ENCODE data around the gene LRRC25.

DNA sequence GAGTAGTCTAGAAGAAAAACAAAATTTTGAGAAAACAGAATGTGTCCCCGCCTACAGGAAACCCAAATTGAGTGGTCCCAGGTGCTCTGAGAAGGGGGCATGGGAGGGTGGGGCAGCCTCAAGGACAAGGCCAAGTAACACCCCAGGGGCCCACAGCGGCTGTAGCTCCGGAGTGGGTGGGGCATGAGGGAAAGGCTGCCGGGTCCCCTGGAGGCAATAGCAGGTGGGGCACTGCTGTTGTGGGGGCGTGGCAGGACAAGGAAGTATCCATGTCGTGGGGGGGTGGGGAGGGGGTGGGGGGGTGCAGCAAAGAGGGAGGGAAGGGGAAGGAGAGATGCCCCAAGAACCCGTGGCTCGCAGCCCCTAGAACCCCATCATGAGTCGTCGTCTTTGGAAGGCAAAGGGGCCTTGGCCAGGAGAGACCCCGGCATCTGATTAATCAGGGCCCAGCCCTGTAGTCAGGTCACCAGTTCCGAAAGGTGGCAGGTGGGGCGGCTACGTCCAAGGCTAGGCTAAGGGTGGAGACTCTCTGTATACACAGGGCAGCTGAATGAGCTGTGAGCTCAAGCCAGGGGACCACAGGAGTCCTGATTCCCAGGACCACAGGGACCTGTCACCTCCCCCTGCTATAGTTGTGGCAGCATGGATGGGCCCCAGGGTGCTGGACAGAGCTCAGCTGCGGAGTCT is 48.0 kb upstream of the LRRC25 start:
- TF ChIP-seq, protein P1, sequence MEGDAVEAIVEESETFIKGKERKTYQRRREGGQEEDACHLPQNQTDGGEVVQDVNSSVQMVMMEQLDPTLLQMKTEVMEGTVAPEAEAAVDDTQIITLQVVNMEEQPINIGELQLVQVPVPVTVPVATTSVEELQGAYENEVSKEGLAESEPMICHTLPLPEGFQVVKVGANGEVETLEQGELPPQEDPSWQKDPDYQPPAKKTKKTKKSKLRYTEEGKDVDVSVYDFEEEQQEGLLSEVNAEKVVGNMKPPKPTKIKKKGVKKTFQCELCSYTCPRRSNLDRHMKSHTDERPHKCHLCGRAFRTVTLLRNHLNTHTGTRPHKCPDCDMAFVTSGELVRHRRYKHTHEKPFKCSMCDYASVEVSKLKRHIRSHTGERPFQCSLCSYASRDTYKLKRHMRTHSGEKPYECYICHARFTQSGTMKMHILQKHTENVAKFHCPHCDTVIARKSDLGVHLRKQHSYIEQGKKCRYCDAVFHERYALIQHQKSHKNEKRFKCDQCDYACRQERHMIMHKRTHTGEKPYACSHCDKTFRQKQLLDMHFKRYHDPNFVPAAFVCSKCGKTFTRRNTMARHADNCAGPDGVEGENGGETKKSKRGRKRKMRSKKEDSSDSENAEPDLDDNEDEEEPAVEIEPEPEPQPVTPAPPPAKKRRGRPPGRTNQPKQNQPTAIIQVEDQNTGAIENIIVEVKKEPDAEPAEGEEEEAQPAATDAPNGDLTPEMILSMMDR (IDR thresholded peaks at IDR 0.05), result no peak
- TF ChIP-seq MAX (CRISPR knock-in tag; IDR thresholded peaks at IDR 0.05) (no peak), SP1 (CRISPR knock-in tag; conservative IDR thresholded peaks at IDR 0.05) (no peak)

All from WTC11 (cell line).